Medulla oblongata (tissue), 1 donor: ENCODE data around the gene SOCS3.

ENCODE experiments used
- DNase-seq: peaks from one replicate; pipeline ENCODE4 v3.0.0-alpha.2; 2015; ENCODE audit errors: extremely low spot score

The SOCS3 gene

DNA sequence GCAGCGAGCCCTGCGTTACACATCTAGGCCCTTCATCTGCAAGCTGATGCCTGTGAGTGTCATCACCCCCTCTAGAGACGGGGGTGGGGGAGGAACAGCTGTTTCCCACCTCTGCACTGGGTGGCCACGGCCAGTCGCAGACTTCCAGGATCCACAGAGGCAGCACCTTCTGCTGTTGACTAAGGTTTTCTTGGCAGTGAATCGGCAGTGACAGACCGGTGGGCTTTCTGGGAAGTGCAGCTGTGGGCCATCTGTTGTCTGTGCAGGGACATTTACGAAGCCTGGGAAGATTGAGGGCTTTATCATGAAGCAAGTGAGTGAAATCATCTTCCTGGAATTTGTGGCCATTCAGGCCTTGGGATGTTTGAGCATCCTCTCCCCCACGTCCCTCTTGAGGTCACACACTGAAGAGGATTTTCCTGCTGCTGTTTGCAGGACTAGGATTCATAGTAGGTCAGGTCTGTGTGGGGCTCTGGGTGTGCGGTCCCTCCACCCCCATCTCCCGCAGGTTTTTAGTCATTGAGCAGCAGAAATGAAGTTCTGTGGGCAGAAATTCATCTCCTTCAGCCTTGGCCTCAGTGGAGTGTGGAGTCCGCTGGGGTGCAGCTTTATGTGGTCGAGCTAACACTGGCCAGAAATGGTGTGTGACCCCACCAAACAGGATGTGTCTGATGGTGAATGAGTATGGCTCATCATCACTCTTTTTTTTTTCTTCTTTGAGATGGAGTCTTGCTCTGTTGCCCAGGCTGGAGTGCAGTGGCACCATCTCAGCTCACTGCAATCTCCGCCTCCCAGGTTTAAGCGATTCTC is 30.6 kb upstream of the SOCS3 start:
- DNase-seq = no peak

DNA sequence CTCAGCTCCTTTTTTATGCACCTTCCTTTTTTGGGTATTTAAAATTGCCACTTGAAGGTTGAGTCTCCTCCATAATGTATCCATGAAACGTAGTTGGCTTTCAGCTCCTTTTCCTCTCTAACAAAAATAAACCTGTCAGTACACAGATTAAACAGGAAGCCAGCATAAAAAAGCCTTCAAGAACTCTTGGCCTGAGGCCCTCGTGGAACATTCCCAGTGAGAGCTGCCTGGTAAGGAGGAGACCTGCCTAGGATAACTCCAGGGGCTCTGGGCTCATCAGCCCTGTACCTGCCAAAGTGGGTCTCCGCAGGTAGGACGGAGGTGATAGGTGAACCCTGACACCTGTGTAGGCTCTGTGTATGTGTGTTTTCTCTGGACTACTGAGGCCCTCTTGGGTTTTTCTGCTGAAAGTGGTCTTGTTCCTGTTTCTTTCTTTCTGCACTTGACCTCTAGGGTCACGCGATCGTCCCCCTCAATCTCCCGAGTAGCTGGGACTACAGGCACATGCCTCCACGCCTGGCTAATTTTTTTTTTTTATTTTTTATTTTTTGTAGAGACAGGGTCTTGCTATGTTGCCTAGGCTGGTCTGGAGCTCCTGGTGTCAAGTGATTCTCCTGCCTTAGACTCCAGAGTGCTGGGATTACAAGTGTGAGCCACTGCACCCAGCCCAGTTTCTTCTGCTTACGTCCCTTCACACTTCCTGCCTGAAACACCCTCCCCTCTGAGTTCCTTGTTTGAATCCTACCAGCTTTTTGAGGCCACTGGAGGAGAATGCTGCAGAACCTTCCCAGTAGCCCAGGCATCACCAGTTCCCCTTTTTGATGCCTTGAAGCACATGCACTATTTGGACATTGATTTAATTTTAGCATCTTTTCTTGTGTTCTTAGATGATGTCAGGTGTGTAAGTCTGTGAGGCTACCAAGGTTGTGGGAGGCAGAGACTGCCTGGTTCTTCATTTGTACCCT is 28.4 kb upstream of the SOCS3 start:
- DNase-seq = peak; percentile 75

DNA sequence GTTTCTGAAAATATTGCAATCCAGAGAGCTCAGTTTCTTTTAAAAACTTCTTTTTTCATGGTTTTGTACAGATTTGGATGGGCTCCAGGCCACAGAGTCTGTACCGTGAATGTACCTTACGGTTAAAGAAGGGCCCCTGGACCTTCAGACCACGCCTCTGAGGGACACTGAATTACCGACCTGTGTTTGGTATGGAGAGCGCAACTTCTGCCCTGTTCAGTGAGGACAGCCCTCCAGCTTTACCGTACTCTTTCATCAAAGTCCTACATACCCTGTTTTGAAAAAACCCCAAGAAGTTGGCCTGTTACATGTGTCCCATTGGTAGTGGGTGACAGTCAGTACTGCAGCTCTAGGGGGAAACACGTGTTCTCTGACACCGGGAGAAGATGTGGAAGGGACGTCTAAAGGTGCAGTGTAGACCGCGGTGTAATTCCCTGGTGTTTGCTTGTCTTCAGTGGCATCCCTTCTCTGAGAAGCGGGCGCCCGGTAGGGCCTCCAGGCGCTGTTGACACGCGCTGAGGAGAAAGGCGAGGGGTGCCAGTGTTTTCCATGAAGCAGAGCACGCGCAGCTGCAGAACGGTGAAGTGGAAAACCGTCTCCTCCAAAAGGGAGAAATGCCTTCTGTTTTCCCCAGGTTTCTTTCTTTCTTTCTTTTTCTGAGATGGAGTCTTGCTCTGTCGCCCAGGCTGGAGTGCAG is 24.8 kb upstream of the SOCS3 start:
- DNase-seq = no peak

GRCh38 chr17:78383725-78384471 is 24.0 kb upstream of the SOCS3 start:
- peak; percentile 67 for DNase-seq

GRCh38 chr17:78381601-78382232 is 21.8 kb upstream of the SOCS3 start:
- DNase-seq = no peak

GRCh38 chr17:78380370-78380769 is 20.5 kb upstream of the SOCS3 start:
- no peak for DNase-seq

DNA sequence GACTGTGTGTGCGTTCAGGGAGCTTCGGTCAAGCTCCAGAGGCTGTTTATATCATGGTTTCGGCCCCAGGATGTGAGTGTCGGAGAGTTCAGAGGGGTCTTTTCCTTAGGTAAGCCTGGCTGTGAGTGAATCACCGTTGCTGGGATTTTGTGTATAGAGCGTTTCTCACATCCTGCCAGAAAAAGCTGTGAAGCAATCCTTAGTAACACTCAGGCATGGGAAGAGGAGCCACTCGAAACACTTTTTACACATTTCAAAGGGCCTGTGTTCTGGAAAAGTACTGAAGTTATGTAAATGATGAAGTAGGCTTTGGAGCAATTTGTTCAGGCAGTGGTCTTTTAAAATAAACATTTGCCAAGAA is 19.2 kb upstream of the SOCS3 start:
- no peak for DNase-seq

- peak; percentile 78 for DNase-seq
These were observed 18.6 kb upstream of the SOCS3 start, which contains the start of gene PGS1 for GRCh38 chr17:78378225-78379130. PGS1 (plus strand) TSS chr17:78378649; CDS start chr17:78378666, 17 bp downstream.

- no peak for DNase-seq
These were observed 18.0 kb upstream of the SOCS3 start for GRCh38 chr17:78377858-78378224.

DNA sequence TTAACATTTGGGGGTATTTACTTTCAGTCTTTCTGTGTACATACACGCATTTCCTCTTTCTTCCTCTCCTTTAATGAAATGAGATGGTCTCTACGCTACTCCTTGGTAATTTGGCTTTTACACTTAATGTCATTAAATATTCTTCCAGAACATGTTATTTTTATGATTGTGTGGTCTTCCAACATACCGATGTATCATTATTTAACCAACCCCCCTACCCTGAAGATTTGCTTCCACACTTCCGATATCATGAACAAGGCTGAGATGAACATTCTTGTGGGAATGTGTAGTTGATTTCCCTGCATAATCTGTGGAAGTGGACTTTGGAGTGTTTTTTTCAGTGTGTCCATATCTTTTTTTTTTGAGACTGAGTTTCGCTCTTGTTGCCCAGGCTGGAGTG is 16.3 kb upstream of the SOCS3 start:
- DNase-seq = no peak

- no peak for DNase-seq
These were observed 15.7 kb upstream of the SOCS3 start for GRCh38 chr17:78375401-78376151.

DNA sequence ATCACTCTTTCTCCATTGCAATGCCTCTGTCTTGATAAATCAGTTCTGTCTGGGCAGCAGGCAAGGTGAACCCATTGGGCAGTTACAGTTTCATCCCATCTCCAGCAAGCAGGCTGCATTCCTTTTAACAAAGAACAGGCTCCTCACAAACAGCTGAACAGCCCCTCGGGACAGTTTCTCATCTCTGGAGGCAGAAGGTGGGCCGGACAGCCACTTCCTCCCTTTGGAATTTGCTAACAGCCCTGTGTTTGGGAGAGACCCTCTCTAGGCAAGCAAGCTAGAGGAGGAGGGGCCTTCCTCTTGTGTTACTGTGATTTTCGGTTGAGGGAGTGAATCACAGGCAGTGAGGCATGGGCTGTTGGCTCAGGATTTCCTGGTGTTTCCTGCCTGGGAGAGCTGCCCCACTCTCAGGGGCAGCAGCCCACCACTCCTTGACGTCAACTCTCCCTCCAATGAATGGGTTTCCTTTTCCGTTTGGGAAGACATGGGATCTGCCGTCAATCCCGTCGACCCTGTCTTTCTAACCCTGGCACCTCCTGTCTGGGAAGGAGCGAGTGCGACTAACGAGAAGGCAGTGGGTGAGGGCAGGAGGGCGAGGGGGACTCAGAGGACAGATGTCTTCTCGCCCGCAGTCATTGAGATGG is 14.9 kb upstream of the SOCS3 start:
- DNase-seq = no peak

DNA sequence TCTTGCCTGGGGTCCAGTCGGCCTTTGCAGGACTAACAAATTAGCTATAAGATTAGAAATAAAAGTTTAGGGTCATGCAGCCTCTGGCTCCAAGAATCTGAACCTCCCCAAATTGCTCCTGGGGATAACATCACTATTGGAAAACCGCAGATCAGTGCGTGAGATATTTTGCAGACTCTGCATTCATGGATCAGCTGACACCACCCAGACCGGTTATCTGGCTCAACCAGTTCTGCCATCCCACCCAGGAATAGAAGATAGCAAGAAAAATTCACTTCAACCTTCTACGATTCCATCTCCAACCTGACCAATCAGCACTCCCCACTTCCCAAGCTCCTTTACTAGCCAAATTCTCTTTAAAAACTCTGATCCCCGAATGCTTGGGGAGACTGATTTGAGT is 14.3 kb upstream of the SOCS3 start:
- no peak for DNase-seq

DNA sequence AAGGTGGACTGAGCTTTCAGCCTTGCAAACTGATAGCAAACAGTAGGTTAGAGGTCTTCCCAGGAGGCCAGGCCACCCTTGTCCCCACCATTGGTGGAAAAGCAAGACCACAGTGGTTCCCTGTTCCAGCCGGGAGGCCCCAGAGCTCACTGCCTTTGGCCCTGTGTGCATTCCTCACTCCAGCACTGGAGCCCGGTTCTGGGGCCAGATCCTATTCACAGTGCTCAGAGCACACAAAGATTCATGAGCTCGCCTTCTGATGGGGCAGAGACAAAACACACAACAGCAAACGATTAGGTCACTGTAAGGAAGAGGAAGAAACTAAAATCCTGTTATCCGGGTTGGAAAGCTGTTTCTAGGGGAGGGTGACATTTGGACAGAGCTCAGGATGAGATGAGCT is 13.0 kb upstream of the SOCS3 start:
- DNase-seq = no peak

DNA sequence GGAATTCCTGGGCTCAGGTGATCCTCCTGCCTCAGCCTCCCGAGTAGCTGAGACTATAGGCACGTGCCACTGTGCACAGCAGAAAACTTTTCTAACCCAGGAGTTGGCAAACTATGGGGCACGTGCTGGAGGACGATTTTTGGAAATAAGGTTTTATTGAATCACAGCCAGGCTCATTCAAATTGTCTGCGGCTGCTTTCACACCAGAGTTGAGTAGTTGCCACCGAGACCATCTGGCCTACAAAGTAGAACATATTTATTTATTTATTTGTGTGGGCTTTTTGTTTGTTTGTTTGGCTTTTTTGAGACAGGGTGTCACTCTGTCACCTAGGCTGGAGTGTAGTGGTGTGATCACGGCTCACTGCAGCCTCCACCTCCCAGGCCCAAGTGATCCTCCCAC is 11.2 kb upstream of the SOCS3 start:
- no peak for DNase-seq

- DNase-seq = no peak
These were observed 10.0 kb upstream of the SOCS3 start for GRCh38 chr17:78369791-78370381.

DNA sequence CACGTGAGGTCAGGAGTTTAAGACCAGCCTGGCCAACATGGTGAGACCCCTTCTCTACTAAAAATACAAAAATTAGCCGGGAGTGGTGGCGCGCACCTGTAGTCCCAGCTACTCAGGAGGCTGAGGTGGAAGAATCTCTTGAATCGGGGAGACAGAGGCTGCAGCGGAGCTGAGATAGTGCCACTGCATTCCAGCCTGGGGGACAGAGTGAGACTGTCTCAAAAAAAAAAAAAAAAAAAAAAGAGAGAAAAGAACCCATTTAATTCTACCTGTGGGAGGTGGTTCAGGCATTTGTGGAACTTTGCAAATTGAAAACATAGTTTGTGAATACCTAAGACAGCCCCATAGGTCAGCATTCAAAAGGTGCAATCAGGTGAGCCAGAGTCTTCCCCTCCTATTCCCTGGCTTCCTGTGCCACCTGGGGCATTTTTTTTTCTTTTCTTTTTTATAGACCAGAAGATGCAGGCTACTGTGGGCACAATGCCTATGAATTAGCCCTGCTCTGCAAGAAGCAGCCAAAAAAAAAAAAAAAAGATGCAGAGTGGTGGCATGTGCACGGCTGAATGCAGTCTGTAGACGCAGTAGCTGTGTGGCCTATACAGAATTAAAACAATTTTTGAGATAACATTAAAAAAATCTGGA is 9.1 kb upstream of the SOCS3 start:
- no peak for DNase-seq

DNA sequence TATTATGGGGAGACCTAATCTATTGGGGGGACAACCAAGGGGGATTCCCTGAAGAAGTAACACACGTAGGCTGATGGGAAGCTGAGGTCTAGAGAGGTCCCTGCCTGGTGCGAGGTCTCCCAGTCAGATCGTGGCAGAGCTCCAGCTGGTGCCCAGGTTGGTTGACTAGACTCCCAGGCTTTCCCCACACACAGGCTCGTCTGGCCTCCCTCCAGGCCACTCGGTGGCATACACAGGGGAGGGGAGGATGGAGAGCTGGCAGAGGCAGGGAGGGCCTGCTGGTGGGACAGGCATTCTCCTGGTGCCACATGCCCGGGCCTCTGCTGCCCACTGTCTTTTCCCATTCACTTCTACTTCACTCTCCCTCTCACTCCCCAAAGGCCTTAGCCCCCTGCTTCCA is 8.5 kb upstream of the SOCS3 start:
- DNase-seq = no peak
